ENCODE measurements around the gene NDFIP2. TPM values are rescaled to one million over a fixed set of nuclear protein-coding genes. Genes with fewer than 3 reads are reported as not detected.

Gene NDFIP2
- total RNA-seq, 2 experiments from 2014 or later, result 160 to 205 TPM

DNA sequence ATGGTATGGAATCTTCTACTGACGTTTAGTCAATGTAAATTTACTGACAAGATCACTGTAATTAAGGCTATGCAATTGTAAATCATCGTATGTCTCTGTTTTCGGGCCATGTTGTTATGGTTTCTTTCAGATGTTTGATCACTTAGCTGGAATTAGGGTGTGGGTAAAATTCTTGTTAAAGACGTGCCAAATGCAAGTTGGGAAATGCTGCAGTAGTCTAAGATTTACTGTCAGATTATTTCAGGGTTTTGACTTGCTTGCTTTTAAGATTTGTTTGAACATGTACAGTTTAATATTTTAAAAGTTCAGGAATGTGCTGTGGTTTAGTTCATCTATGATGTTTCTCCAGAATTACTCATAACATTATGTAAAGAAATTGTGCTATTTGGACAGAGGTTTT, 10.8 kb downstream of the NDFIP2 start:
- ATAC-seq, result peak; percentile 17

DNA sequence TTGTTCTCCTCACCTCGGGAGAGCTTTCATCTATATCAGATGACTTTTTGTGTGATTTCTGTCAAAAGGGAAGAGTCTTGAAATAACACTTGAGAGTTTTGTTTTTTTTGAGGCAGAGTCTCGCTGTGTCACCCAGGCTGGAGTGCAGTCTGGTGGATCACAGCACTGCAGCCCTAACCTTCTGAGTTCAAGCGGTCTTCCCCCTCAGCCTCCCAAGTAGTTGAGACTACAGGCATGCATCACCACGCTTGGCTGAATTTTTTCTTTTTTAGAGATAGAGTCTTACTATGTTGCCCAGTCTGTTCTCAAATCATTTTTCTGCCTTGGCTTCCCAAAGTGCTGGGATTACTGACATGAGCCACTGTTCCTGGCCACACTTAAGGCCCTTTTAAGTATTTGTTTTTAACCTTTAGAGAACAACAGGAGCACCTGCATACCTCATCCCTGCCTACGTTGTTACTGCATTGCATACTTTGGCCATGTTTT, 11.4 kb downstream of the NDFIP2 start:
- POLR2A ChIA-PET, result interaction anchor here (1.1 to 1.6 kb wide), 5 partner anchors 9 to 40 kb away, joined by 3 to 10 read pairs (median 6); partner anchors contain the start of gene NDFIP2
- intact Hi-C loops (cut with DNase I, micrococcal nuclease), result loop anchor here in 1 of 2 experiments (1.0 kb wide), 1 partner anchor 11 kb away; the partner anchor contains the start of gene NDFIP2

More for the DNA sequence above, 10.8 kb downstream of the NDFIP2 start:
- Mint-ChIP-seq H3K27ac (peak overlapping the region; percentile 90), H3K4me3 (peak overlapping the region; percentile 50), H3K27me3 (no peaks in the 10 kb centered on the region), H3K4me1 (peaks cover 92% of the 10 kb centered on the region), H3K9me3 (ENCODE audit: low read depth) (peaks cover 5% of the 10 kb centered on the region), H3K36me3 (ENCODE audit: low read depth) (peaks cover 45% of the 10 kb centered on the region)
- intact Hi-C loops (cut with DNase I, micrococcal nuclease), result loop anchor here in 1 of 2 experiments (1.0 kb wide), 1 partner anchor 10 kb away; the partner anchor contains the start of gene NDFIP2
- ChIA-PET POLR2A (interaction anchor here (1.1 to 1.6 kb wide), 5 partner anchors 9 to 40 kb away, joined by 3 to 10 read pairs (median 6); partner anchors contain the start of gene NDFIP2), CTCF (interaction anchor here (1.3 to 1.8 kb wide), 4 partner anchors 9 to 72 kb away, joined by 4 to 9 read pairs (median 6); partner anchors contain the start of gene NDFIP2)
- DNase-seq, result no peak

DNA sequence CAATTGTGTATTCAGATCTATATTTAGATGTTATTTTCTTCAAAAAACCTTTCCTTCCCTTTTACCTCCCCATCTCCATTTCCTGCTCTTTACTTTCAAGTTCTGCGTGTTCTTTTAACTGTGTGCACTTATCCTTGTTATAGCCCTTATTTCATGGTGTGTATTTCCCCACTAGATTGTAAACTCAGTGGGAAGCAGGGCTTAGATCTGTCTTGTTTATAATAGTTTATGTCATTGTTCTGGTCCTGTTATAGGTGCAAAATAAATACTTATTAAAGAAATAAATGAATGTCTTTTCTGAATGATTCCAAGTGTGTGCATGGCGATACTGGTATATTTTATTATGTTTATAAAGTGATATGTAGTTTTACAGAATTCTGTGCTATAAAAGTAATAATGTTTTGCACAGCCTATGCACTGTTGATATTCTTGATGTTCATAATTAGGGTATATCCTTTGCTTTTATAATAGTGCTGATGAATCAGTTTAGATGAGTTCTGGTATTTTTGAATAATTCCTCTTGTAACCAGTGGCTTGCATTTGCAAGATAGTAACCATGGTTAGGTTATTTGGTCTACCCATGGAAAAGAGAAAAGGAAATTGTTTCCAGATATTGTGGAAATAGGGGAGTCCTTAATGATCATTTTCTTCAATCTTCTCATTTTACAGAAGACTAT, 12.1 kb downstream of the NDFIP2 start:
- CTCF ChIA-PET, result interaction anchor here (0.8 to 1.4 kb wide), 4 partner anchors 10 to 73 kb away, joined by 3 to 8 read pairs (median 4); no protein-coding TSS in a partner anchor
- POLR2A ChIA-PET, result interaction anchor here (1.3 to 1.6 kb wide), 2 partner anchors 8 kb away, joined by 4 to 6 read pairs; no protein-coding TSS in a partner anchor
- peak overlapping the region; percentile 50 for H3K4me3 Mint-ChIP-seq

More for the DNA sequence above, 11.4 kb downstream of the NDFIP2 start:
- Mint-ChIP-seq H3K36me3 (ENCODE audit: low read depth) (peaks cover 42% of the 10 kb centered on the region), H3K27ac (peak overlapping the region; percentile 90), H3K27me3 (no peaks in the 10 kb centered on the region), H3K9me3 (ENCODE audit: low read depth) (peaks cover 5% of the 10 kb centered on the region), H3K4me3 (peak overlapping the region; percentile 50), H3K4me1 (peaks cover 91% of the 10 kb centered on the region)
- CTCF ChIA-PET, result interaction anchor here (1.3 to 1.8 kb wide), 5 partner anchors 10 to 72 kb away, joined by 3 to 9 read pairs (median 5); partner anchors contain the start of gene NDFIP2
- DNase-seq (peak; percentile 73), ATAC-seq (peak; percentile 92)

GRCh38 chr13:79496188-79496587, 15.2 kb downstream of the NDFIP2 start:
- Mint-ChIP-seq H3K4me1 (peaks cover 91% of the 10 kb centered on the region), H3K36me3 (ENCODE audit: low read depth) (peaks cover 48% of the 10 kb centered on the region), H3K27me3 (no peaks in the 10 kb centered on the region), H3K27ac (peak overlapping the region; percentile 59), H3K9me3 (ENCODE audit: low read depth) (peaks cover 3% of the 10 kb centered on the region), H3K4me3 (no peak overlapping the region)
- no peak for DNase-seq
- no peak for ATAC-seq
- POLR2A ChIA-PET, result no interaction called here
- CTCF ChIA-PET, result interaction anchor here (1.2 to 1.8 kb wide), 3 partner anchors 13 to 72 kb away, joined by 4 to 9 read pairs (median 4); no protein-coding TSS in a partner anchor
- intact Hi-C loops (cut with DNase I, micrococcal nuclease), result no loop called here

More for the DNA sequence above, 12.1 kb downstream of the NDFIP2 start:
- ATAC-seq (no peak), DNase-seq (no peak)
- H3K27me3 Mint-ChIP-seq, result no peaks in the 10 kb centered on the region
- H3K36me3 Mint-ChIP-seq (ENCODE audit: low read depth), result peaks cover 46% of the 10 kb centered on the region
- H3K9me3 Mint-ChIP-seq (ENCODE audit: low read depth), result peaks cover 5% of the 10 kb centered on the region
- H3K4me1 Mint-ChIP-seq, result peaks cover 90% of the 10 kb centered on the region
- intact Hi-C loops (cut with DNase I, micrococcal nuclease), result loop anchor here in 1 of 2 experiments (1.0 kb wide), 1 partner anchor 12 kb away; the partner anchor contains the start of gene NDFIP2
- H3K27ac Mint-ChIP-seq, result peak overlapping the region; percentile 90

DNA sequence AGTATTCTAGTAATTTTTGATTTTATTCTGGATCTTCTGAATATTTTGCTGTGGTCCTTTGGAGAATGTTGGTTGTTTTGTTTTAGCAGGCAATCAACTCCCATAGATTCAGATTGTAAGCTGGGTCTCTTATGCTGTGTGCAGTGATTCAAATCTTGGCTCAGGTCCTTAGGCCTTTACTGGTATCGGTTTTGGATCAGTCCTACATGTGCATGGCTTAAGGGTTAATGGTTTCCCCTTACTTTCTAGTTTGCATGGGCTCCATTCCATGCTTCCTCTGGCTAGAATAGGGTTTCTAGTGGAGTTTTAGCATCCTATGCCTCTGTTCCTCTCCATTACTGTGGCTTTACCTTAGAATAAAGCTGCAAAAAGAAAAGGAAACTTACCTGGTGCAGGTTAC, 16.1 kb downstream of the NDFIP2 start:
- H3K27ac Mint-ChIP-seq, result peak overlapping the region; percentile 35
- H3K36me3 Mint-ChIP-seq (ENCODE audit: low read depth), result peaks cover 47% of the 10 kb centered on the region
- CTCF ChIA-PET, result interaction anchor here (0.7 to 1.8 kb wide), 3 partner anchors 14 to 39 kb away, joined by 3 to 4 read pairs (median 4); no protein-coding TSS in a partner anchor
- H3K4me3 Mint-ChIP-seq, result no peak overlapping the region
- POLR2A ChIA-PET, result no interaction called here
- H3K27me3 Mint-ChIP-seq, result no peaks in the 10 kb centered on the region
- peaks cover 3% of the 10 kb centered on the region for H3K9me3 Mint-ChIP-seq (ENCODE audit: low read depth)
- peaks cover 91% of the 10 kb centered on the region for H3K4me1 Mint-ChIP-seq
- ATAC-seq (no peak), DNase-seq (no peak)
- intact Hi-C loops (cut with DNase I, micrococcal nuclease), result no loop called here

- Mint-ChIP-seq H3K36me3 (ENCODE audit: low read depth) (peaks cover 47% of the 10 kb centered on the region), H3K4me3 (no peak overlapping the region), H3K27me3 (no peaks in the 10 kb centered on the region), H3K4me1 (peaks cover 91% of the 10 kb centered on the region), H3K9me3 (ENCODE audit: low read depth) (peaks cover 3% of the 10 kb centered on the region), H3K27ac (peak overlapping the region; percentile 78)
- intact Hi-C loops (cut with DNase I, micrococcal nuclease), result no loop called here
- ATAC-seq (no peak), DNase-seq (no peak)
- ChIA-PET CTCF (interaction anchor here (0.6 to 1.5 kb wide), 4 partner anchors 13 to 1406 kb away, joined by 3 to 5 read pairs (median 4); no protein-coding TSS in a partner anchor), POLR2A (no interaction called here)
These were observed 16.9 kb downstream of the NDFIP2 start for GRCh38 chr13:79497852-79498251.

DNA sequence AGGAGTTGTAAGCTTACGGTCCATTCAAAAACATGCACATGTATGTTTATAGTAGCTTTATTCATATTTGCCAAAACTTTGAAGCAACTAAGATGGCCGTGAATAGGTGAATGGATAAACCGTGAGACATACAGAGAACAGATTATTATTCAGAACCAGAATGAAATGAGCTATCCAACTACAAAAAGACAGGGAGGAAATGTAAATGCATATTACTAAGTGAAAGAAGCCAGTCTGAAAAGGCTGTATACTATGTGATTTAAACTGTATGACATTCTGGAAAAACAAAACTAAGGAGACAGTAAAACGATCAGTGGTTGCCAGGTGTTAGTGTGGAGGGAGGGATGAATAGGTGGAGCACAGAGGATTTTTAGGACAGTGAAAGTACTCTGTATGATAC, 19.9 kb downstream of the NDFIP2 start:
- ATAC-seq (peak; percentile 64), DNase-seq (no peak)
- peak overlapping the region; percentile 87 for H3K27ac Mint-ChIP-seq
- peaks cover 90% of the 10 kb centered on the region for H3K4me1 Mint-ChIP-seq
- peaks cover 3% of the 10 kb centered on the region for H3K9me3 Mint-ChIP-seq (ENCODE audit: low read depth)
- H3K4me3 Mint-ChIP-seq, result peak overlapping the region; percentile 24
- intact Hi-C loops (cut with DNase I, micrococcal nuclease), result loop anchor here (1.0 kb wide), 2 partner anchors 16 to 20 kb away; partner anchors contain the start of gene NDFIP2 (in 1 of the 2)
- peaks cover 48% of the 10 kb centered on the region for H3K36me3 Mint-ChIP-seq (ENCODE audit: low read depth)
- no peaks in the 10 kb centered on the region for H3K27me3 Mint-ChIP-seq
- ChIA-PET POLR2A (interaction anchor here (1.0 to 2.2 kb wide), 6 partner anchors 9 to 95 kb away, joined by 3 to 22 read pairs (median 6); partner anchors contain the start of genes NDFIP2 and RBM26), CTCF (interaction anchor here (0.6 to 4.3 kb wide), 9 partner anchors 12 to 77 kb away, joined by 3 to 30 read pairs (median 5); partner anchors contain the start of gene NDFIP2)

GRCh38 chr13:79501538-79502232, 20.7 kb downstream of the NDFIP2 start:
- DNase-seq, result no peak

DNA sequence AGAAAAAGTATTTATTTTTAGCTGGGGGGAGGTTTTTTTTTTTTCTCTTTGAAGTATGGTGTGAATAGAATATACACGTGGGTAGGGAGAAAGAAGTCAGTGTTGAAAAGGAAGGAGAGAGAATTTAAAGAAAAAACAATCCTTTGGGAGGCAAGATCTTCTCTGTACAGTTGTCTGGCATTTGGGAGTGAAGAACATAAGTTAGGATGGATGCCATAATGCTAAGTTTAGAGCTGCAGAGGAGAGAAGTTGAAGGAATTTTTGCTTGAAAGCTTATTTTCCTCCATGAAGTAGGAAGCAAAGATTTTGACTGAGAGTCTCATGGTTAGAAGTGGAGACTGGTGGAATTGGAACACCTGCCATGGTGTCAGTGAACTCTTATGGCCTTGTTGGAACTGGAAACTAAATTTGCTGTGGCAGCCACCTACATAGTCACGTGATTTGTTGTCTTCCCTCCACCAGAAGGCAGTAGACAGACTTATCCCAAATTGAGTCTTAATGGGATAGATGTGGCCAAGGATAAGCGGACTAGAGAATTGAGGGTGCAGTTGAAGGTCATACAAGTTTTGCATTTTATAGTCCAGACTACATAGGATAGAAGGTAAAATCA, 22.0 kb downstream of the NDFIP2 start:
- peak overlapping the region; percentile 83 for H3K27ac Mint-ChIP-seq
- no peak for DNase-seq
- H3K4me1 Mint-ChIP-seq, result peaks cover 84% of the 10 kb centered on the region
- intact Hi-C loops (cut with DNase I, micrococcal nuclease), result loop anchor here in 1 of 2 experiments (2.0 kb wide), 1 partner anchor 14 kb away; no protein-coding TSS in a partner anchor
- ATAC-seq, result no peak
- POLR2A ChIA-PET, result interaction anchor here (0.7 kb wide), 1 partner anchor 79 kb away, joined by 3 read pairs; no protein-coding TSS in a partner anchor
- H3K36me3 Mint-ChIP-seq (ENCODE audit: low read depth), result peaks cover 42% of the 10 kb centered on the region
- H3K4me3 Mint-ChIP-seq, result no peak overlapping the region
- CTCF ChIA-PET, result interaction anchor here (0.9 to 4.3 kb wide), 8 partner anchors 10 to 109 kb away, joined by 4 to 30 read pairs (median 8); no protein-coding TSS in a partner anchor
- H3K9me3 Mint-ChIP-seq (ENCODE audit: low read depth), result peaks cover 3% of the 10 kb centered on the region
- H3K27me3 Mint-ChIP-seq, result no peaks in the 10 kb centered on the region

More at GRCh38 chr13:79501538-79502232, 20.7 kb downstream of the NDFIP2 start:
- Mint-ChIP-seq H3K4me3 (peak overlapping the region; percentile 32), H3K27me3 (no peaks in the 10 kb centered on the region), H3K27ac (peak overlapping the region; percentile 87), H3K36me3 (ENCODE audit: low read depth) (peaks cover 46% of the 10 kb centered on the region), H3K4me1 (peaks cover 90% of the 10 kb centered on the region), H3K9me3 (ENCODE audit: low read depth) (peaks cover 3% of the 10 kb centered on the region)
- ChIA-PET POLR2A (interaction anchor here (0.8 to 2.2 kb wide), 6 partner anchors 10 to 116 kb away, joined by 3 to 22 read pairs (median 6); partner anchors contain the start of gene NDFIP2), CTCF (interaction anchor here (0.6 to 4.3 kb wide), 16 partner anchors 9 to 423 kb away, joined by 3 to 30 read pairs (median 4); no protein-coding TSS in a partner anchor)
- ATAC-seq, result peak; percentile 68
- intact Hi-C loops (cut with DNase I, micrococcal nuclease), result loop anchor here (1.0 to 2.0 kb wide), 3 partner anchors 15 to 20 kb away; partner anchors contain the start of gene NDFIP2 (in 1 of the 2)
